GM19438 (cell line): ENCODE measurements around the gene GLIS1.

Experiments used
- ATAC-seq: cut with Tn5 transposase; IDR thresholded peaks from one replicate; pipeline ENCODE4 v1.9.1; 2021; ENCODE audit warnings: low read depth; ENCODE audit not compliant: unreplicated experiment

Gene GLIS1

DNA sequence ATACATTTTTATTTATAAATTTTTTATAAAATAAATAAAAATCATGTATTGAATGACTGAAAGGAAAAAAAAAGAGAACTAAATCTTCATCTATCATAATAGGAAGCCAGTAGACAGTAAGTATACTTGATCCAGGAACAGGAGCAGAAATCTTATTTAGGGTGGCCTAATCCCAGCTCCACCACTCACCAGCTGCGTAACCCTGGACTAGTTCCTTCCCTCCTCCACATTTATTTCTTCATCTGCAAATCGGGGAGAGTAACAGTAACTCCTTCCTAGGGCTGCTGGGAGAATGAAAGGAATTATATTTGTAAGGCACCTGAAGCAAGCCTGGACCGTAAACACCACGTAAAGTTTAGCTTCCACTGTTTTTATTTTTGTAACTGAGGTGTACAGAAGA is 17.9 kb downstream of the GLIS1 start:
- no peak for ATAC-seq

DNA sequence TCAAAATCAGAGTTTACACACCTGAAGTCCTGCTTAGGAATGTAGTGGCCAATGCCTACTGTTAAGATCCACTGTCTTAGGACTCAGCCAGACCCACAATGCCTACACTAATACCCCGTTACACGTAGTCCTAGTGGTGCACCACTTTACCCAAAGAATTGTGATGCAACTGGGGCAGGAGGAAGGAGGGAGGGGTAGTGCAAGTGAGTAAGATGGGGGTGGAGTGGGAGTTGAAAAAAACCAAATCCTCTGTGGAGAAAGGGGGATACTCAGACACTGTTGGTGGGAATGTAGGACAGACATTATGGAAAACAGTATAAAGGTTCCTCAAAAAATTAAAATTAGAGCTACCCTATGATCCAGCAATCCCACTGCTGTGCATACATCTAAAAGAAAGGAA is 19.5 kb downstream of the GLIS1 start:
- no peak for ATAC-seq

DNA sequence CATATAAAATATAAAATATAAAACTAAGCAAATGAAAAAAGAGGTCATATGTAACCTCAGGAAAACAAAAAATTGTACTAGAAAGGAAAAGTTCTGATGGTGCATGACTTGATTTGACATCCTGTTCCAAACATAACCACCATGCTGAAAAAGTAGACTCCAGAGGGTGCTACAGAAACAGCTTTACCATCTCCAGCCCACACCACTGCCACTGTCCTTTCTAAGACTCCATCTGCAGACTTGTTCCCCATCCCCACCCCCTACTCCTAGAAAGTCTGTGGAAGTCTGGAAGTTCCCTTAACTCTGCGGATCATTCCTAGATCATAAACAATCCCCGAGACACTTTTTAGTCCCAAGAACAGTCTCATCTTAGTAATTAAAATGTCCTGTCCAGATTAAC is 20.5 kb downstream of the GLIS1 start:
- ATAC-seq = no peak

DNA sequence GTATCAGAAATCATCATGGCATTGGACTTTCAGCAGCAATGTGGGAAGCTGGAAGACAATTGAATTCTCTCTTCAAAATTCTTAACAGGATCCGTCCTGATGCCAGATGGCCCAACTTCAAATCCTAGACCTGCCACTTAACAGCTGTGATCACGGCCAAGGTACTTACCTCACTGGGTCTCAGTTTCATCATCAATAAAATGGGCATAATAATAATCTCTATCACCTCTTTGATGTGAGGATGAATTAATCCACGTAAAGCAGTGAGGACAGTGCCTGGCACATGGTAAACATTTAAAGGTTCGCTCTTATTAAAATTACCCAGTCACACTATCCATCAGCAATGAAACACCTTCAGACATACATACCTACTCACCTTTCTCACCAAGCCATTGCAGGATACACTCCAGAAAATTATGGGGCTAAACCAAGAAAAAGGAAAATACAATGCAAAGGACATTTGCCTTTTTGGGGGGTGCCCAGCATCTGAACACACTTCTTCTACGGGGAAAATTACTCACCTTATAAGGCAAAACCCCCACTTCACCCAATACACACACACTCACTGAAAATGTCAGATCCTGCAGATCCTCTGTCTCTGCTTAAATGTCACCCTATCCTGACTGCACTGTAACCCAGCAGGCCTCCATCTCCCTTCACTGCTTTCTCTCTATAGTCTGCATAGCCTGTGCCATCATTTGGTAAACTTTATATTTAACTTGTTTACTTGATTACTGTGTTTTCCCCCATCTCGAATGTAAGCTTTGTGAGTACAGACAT is 21.7 kb downstream of the GLIS1 start:
- ATAC-seq = no peak

DNA sequence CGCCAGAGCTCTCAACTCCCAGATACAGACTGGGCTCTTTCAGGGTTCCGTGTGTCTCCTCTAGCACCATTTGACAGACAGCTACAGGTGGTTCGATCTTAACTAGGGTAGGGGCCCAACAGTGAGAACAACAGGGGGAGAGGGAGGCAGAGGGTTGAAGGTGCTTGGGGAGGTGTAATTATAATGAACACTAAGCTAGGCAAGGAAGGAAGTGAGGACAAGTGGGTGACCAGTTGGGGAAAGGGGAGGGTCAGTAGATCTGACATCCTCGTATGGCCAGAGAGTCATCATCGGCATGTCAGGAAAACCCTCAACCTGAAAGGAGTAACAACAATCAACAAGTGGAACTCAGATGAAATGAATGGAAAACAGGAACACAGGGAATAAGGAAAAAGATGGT is 22.8 kb downstream of the GLIS1 start:
- ATAC-seq = no peak

DNA sequence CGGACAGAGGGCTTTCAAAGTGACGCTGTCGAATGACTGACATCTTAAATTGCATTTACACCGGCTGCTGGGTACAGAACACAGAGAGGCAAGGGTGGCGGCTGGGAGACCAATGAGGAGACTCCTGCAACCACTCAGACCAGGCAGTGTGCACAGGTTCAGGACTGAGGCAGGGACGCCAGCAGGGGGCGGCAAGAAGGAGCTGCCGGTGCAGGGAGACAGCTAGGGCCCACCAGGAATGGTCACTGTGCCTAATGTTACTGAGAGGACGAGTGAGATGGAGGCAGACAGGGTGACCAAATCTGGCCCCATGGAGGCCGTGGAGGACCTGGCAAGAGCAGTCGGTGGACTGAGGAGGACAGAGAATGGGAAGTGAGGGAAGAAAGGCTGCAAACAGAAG is 23.5 kb downstream of the GLIS1 start:
- ATAC-seq = no peak

DNA sequence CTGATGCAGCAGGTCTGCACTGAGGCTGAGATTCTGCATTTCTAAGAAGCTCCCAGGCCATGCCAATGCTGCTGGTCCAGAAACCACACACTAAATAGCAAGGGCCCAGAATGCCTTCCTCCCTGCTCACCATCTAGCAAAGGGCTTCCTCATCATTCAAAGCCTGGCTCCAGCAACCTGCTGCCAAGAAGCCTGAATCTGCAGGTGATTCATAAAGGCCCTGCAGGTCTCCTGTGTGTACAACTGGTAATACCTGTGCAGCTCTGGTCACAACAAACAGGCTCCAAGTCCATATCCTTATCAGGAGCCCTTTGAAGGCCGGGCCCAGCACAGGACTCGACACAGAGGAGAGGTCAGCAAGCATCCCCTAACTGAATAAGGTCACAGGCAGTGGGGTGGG is 26.7 kb downstream of the GLIS1 start:
- ATAC-seq = no peak

DNA sequence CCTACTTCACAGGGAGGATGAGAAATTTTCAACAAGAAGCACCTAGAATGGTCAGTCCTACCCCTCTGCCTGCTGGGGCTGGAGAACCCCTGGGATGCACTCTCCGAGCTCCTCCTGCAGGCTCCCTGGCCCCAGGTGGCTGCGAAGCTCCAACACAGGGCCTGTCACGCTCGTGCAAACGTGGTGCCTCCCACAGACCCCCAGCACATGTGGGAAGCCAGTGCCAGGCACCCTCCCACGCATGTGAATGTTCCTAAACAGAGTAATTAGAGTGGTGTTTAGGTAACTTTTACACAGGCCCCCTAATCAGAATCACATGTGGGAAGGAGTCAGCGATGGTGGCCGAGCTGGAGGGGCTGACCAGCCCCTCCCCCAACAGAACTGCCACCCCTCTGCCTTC is 28.4 kb downstream of the GLIS1 start:
- no peak for ATAC-seq

DNA sequence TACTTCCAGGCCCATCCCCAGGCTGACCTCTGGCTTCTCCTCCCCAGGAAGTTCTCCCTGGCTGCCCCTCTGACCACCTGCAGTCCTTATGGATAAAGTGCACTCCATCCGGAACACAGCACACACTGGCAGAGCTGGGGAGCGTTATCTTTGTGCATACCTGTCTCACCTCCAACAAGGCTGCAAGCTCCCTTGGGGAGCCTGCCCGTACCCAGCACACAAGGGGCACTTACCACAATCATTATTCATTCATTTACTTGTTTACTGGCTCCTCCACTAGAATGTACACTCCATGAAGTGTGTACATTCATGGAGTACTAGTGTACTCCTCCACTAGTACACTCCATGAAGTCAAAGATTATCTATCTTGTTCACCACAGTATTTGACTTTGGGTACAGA is 30.3 kb downstream of the GLIS1 start:
- no peak for ATAC-seq

GRCh38 chr1:53706356-53706755 is 32.6 kb downstream of the GLIS1 start:
- ATAC-seq = no peak

- ATAC-seq = no peak
These were observed 33.4 kb downstream of the GLIS1 start for GRCh38 chr1:53705446-53706096.

DNA sequence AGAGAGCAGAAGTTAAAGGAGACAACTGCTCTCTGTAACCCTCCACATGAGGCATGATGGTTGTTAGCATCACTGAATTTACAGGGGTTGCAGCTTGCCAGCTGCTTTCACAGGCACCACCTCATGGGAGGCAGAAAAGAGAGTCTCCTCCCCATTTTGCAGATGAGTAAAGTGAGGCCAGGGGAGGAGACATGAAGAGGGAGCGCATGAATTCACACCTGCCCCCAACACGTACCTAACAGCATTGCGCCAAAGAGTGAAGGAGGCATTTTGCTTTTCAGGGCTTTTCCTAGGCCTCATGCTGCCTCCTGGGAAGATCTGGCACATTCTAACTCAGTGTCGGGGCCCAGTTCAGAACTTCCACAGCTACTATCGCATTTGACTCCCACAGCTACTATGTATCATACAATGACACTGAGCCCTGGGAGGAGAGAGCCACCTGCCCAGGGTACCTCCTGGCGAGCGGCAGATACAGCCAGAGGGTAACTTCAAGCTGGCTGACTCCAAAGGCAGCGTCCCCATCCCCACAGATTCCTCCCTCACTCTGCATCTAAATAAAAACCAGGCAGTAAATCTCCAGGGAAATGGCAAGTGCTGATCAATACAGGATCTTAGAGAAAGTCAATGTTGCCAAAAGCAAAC is 34.0 kb downstream of the GLIS1 start:
- no peak for ATAC-seq

DNA sequence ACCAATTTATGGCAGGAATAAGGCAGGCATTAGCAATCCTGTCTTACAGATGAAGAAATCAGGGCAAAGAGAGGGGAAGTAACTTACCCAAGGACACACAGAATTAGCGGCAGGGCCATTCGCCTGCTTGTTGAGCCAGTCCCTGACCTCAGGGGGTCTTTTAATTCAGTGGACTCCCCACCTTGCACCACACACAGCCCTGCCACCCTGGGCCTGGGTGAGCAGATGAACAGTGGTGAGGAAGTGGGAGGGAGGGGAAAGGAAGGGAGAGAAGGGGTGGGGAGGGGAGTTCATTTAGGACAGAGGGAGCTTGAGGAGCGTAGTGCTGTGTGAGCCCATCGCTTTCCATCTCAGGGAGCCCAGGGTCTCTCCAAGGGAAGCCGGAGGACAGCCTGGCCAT is 34.7 kb downstream of the GLIS1 start:
- ATAC-seq = no peak

DNA sequence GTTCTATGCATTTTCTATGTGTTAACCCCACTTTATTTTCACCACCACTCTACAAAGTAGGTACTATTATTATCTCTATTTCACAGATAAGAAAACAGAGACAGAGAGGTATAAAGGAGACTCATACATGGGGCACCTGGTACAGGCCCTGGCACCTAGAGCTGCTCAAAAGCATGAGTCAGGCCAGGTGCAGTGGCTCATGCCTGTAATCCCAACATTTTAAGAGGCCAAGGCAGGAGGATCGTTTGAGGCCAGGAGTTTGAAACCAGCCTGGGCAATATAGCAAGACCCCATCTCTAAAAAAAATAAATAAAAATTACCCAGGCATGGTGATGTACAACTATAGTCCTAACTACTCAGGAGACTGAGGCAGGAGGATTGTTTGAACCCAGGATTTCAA is 35.8 kb downstream of the GLIS1 start:
- ATAC-seq = no peak

DNA sequence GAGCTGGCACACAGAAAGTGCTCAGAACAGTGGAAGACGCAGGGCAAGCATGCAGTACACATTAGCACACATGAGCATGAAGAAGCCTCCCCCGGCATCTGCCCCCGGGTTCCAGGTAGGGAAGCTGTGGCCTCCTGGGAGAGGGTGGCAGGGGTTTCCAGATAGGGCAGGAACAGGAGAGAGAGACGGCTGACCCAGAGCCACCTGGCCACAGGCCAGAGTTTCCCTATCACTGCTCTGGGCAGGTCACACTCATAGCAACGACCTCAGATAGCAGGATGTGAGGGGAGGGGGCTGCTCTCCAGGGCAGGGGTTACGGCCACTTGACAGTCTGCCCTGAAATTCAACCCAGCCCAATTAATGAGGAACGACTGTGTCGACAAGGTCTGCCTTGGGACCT is 36.6 kb downstream of the GLIS1 start:
- no peak for ATAC-seq

DNA sequence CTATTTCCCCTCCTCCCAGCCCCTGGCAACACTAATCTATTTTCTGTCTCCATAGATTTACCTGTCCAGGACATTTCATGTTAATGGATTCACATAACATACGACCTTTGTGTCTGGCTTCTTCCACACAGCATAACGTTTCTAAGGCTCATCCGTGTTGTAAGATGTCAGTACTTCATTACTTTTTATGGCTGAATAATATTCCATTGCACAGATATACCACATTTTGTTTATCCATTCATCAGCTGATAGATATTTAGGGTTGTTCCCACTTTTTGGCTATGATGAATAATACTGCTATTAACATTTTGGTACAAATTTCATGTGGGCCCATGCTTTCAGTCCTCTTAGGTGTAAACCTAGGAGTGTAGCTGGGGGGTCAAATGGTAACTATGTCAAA is 38.2 kb downstream of the GLIS1 start:
- ATAC-seq = no peak

- no peak for ATAC-seq
These were observed 39.0 kb downstream of the GLIS1 start for GRCh38 chr1:53699981-53700380.

DNA sequence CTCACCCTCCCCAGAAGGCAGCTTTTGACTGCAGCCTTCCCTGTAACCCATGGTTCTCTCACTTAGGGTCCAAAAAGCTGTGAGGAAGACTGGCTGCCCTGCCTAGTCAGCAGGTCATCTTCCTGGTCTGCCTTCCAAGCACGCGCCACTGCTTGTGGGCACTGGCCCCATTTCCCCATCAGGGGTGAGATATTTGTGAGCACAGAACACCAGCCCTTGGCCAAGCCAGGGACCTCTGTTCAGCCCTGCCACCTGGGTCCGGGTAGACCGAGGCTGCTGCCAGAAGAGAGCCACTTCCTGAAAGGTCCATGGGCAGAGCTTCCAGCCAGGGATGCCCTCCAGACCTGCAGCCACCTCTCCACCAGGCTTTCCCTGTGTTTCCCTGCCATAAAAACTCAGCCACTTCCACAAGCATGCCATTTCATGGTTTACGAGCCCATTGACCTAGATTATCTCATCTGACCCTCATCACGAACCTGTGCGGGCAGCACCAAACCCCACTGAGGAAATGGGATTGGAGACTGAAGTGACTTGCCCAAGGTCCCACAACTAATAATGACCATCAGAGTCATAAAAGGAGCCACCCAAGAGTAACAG is 40.5 kb downstream of the GLIS1 start:
- no peak for ATAC-seq

- ATAC-seq = no peak
These were observed 41.1 kb downstream of the GLIS1 start for GRCh38 chr1:53697721-53698383.

DNA sequence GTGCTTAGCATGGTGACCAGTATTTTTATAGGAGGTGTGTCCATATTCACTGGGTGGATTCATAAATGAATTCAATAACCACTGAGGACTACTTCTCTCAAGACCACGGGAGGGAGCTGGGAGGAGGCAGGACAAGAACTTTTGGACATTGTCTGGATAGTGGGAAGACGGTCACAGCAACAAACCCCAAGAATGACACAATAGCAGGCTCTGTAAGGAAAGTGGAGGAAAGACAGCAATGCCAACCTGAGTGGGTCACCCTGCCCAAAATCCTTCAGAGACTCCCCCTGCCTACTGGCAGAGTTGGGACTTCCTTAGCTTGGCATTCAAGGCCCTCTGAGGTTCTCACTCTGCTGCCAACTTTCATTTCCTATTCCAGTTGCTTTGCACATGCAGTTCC is 42.0 kb downstream of the GLIS1 start:
- ATAC-seq = no peak

DNA sequence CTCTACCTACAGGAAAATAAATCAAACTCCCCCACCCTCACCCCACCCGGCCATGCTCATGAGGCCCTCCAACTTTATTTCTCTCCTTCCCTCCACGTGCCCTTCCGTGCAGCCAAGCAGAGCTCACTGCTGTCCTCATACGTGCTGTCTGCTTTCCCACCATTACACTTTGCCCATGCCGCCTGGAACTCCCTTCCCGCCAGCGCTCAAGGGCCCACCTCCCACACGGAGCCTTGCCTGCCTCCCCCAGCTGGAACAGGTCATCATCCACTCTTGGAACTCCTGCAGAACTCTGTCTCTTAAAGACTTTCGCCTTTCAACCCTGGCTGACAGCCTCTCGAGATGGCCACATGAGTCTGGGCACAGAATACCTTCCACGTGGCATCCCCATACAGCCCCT is 42.4 kb downstream of the GLIS1 start:
- ATAC-seq = no peak
